Lung (tissue), 12 donors: ENCODE measurements around the gene GATAD2A. TPM values are rescaled to one million over a fixed set of nuclear protein-coding genes. Genes with fewer than 3 reads are reported as not detected.

Source experiments
- ATAC-seq: fragments of 200-7000 bp; cut with Tn5 transposase; one replicate; pipeline ENCODE4 v1.9.1; 2020; ENCODE audit warnings: moderate number of reproducible peaks; ENCODE audit not compliant: insufficient read depth, low FRiP score
- DNase-seq, 3 donors: peaks; one replicate each; pipeline ENCODE4 v3.0.0-alpha.2; 2013 to 2017
- H3K27ac ChIP-seq, 2 donors: one replicate each; pipeline ENCODE4 v1.5.1; 2013; ENCODE audit warnings: mild to moderate bottlenecking in 2 of 2, moderate library complexity in 2 of 2, control low read depth in 1 of 2, inconsistent platforms in 1 of 2, low read depth in 1 of 2, low read length in 1 of 2
- H3K27me3 ChIP-seq, 3 donors: one replicate each; pipeline ENCODE4 v1.5.1; 2013; ENCODE audit warnings: low read length in 2 of 3; ENCODE audit not compliant: control insufficient read depth in 3 of 3, insufficient read depth in 3 of 3
- H3K36me3 ChIP-seq, 4 donors: one replicate each; pipeline ENCODE4 v1.5.1; 2013; ENCODE audit warnings: low read length in 4 of 4, mild to moderate bottlenecking in 1 of 4, moderate library complexity in 1 of 4; ENCODE audit not compliant: control insufficient read depth in 4 of 4, insufficient read depth in 4 of 4
- H3K4me1 ChIP-seq, 5 donors: one replicate each; pipeline ENCODE4 v1.5.1; 2013; ENCODE audit warnings: low read length in 5 of 5, mild to moderate bottlenecking in 2 of 5, moderate library complexity in 1 of 5; ENCODE audit not compliant: control insufficient read depth in 5 of 5, insufficient read depth in 5 of 5
- H3K4me3 ChIP-seq: one replicate; pipeline ENCODE4 v1.5.1; 2013; ENCODE audit warnings: mild to moderate bottlenecking, control low read depth, moderate library complexity
- H3K9ac ChIP-seq, 2 donors: one replicate each; pipeline ENCODE4 v1.5.1; 2013; ENCODE audit warnings: low read length in 2 of 2, control low read depth in 1 of 2; ENCODE audit not compliant: insufficient read depth in 1 of 2
- H3K9me3 ChIP-seq, 4 donors: one replicate each; pipeline ENCODE4 v1.5.1; 2013; ENCODE audit warnings: low read length in 3 of 4, mild to moderate bottlenecking in 1 of 4, moderate library complexity in 1 of 4; ENCODE audit not compliant: control insufficient read depth in 4 of 4, insufficient read depth in 3 of 4
- WGBS, 2 donors: extraction: QIAGEN DNeasy Blood & Tissue Kit; methylation state at CpG; one replicate each; pipeline ENCODE4 v1.1.7; 2013; 5-methylcytosine and 5-hydroxymethylcytosine counted together
- polyA plus RNA-seq, 2 donors: library from polyadenylated mRNA; stranded (reverse); fragments of 200-250 nt; gene quantifications; one replicate each; pipeline ENCODE4 v1.2.1, GENCODE V29; 2013
- total RNA-seq, 2 donors: library from RNA; depleted of rRNA in 1 of 2; stranded (reverse); fragments of >200 nt in 1 of 2; gene quantifications; one replicate each; pipeline ENCODE4 v1.2.1, GENCODE V29; 2014 to 2021
- TF ChIP-seq, protein P1 (sequence below): IDR thresholded peaks from 2 replicates; pipeline ENCODE4 v1.5.1; 2012; ENCODE audit warnings: mild to moderate bottlenecking; ENCODE audit errors: control extremely low read depth, extremely low read depth
- donor health status: control.
- donor health status: control.
- donor health status: Bipolar disorder and iron deficiency.
- donor health status: healthy.
- donor health status: DM: yes; HTN: yes; CAD: no.

GATAD2A gene
- total and polyA plus RNA-seq, 4 donors: 30.6 to 93.7 (median 37.4) TPM

DNA sequence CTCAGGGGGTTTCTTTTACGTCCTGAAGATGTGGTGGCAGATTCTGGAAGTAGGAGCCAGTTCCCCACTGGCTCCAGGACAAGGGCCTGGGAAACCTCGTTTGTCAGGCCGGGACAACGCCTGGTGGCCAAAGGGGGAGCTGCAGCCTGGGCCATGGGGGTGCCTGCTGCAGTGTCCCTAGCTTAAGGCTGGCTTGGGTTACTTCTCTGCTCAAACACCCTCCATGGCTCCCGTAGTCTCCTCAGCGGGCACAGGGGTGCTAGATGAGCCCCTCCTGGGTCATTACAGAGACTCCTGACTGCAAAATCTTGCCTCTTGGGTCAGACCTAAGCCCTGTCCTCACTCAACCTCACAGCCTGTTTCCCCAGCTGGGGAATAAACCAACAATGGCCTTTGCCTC is 147.3 kb downstream of the GATAD2A start:
- no peak overlapping the region for H3K27ac ChIP-seq
- no peak overlapping the region for H3K9ac ChIP-seq
- TF ChIP-seq, protein P1, sequence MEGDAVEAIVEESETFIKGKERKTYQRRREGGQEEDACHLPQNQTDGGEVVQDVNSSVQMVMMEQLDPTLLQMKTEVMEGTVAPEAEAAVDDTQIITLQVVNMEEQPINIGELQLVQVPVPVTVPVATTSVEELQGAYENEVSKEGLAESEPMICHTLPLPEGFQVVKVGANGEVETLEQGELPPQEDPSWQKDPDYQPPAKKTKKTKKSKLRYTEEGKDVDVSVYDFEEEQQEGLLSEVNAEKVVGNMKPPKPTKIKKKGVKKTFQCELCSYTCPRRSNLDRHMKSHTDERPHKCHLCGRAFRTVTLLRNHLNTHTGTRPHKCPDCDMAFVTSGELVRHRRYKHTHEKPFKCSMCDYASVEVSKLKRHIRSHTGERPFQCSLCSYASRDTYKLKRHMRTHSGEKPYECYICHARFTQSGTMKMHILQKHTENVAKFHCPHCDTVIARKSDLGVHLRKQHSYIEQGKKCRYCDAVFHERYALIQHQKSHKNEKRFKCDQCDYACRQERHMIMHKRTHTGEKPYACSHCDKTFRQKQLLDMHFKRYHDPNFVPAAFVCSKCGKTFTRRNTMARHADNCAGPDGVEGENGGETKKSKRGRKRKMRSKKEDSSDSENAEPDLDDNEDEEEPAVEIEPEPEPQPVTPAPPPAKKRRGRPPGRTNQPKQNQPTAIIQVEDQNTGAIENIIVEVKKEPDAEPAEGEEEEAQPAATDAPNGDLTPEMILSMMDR: no peak
- no peak overlapping the region for H3K4me3 ChIP-seq
- peak; percentile 42 to 53 (median 51) for DNase-seq
- H3K4me1 ChIP-seq: peaks cover 0 to 18% (median 0%) of the 10 kb centered on the region in 5 donors
- H3K36me3 ChIP-seq: no peaks in the 10 kb centered on the region
- peaks cover 0 to 6% (median 0%) of the 10 kb centered on the region in 4 donors for H3K9me3 ChIP-seq
- ATAC-seq: no peak
- 46 to 63% methylated on average over 6 of the region's 6 CpGs for WGBS, 2 donors
- peaks cover 0 to 4% (median 4%) of the 10 kb centered on the region in 3 donors for H3K27me3 ChIP-seq

DNA sequence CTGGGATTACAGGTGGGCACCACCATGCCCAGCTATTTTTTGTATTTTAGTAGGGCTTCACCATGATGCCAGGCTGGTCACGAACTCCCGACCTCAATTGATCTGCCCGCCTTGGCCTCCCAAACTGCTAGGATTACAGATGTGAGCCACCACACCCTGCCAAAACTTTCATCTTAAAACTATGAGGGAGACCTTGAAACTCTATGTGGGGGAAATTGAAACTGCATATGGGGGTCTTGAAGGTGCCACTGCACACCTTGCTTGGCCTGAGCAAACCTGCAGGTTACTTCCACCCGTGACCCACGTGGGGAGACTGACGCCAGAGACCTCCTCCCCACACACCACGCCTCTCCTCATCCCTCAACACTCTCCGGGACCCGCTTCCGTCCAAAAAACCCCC is 148.2 kb downstream of the GATAD2A start:
- Histone ChIP-seq H3K9ac (no peak overlapping the region), H3K4me1 (peaks cover 0 to 9% (median 0%) of the 10 kb centered on the region in 5 donors), H3K9me3 (peaks cover 0 to 6% (median 0%) of the 10 kb centered on the region in 4 donors), H3K27ac (no peak overlapping the region), H3K27me3 (peaks cover 0 to 4% (median 4%) of the 10 kb centered on the region in 3 donors), H3K36me3 (no peaks in the 10 kb centered on the region), H3K4me3 (no peak overlapping the region)
- DNase-seq (no peak), ATAC-seq (no peak)
- TF ChIP-seq, protein P1: no peak
- 87 to 93% methylated on average over 10 of the region's 10 CpGs for WGBS, 2 donors

DNA sequence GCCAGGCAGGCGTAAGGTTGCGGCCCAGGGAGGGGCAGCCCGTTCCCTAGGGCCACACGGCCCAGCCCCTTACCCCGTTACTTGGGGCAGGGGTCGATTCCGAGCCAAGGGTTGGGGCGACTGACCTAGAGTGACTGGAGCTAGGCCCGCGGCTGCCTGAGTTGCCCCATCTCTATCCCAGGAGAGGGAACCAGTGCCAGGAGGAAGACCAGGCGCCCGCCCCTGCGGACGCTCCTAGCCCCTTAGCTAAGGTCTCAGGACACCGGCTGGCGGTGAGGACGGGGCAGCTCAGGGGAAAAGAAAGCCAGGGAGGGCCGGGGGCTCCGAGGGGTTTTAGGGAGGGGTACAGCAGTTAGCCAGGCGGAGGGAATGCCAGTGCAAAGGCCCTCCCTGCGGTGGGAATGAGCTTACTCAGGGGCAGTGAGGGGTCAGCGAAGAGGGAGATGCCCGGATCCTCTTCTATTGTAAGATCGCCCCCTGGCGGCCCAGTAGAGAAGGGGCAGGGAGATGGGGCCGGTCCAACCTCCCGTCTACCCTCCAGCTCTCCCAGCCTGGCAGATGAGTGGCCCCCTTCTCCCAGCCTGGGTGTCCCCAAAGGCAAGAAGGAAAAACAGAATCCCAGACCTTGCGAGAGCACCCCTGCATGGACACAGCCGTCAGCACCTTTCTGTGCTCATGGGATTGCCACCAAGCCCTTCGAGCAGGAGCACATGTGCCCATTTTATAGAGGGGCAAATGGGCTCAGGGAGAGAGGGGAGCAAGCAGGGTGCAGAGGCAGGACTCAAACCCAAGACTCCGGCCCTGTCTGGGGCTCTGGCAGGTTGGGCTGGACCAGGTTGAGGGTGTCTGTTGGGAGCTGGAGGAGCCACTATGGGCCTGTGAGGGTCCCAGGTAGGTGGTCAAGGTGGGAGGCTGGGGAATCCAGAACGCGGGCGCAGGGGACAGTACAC is 148.9 kb downstream of the GATAD2A start:
- DNase-seq (no peak), ATAC-seq (no peak)

More for the DNA sequence above, 148.9 kb downstream of the GATAD2A start:
- Histone ChIP-seq H3K27me3 (peaks cover 0 to 4% (median 0%) of the 10 kb centered on the region in 3 donors), H3K36me3 (peaks cover 0 to 6% (median 0%) of the 10 kb centered on the region in 4 donors), H3K9ac (no peak overlapping the region), H3K9me3 (peaks cover 0 to 2% (median 0%) of the 10 kb centered on the region in 4 donors), H3K4me1 (peaks cover 0 to 8% (median 0%) of the 10 kb centered on the region in 5 donors), H3K4me3 (no peak overlapping the region), H3K27ac (no peak overlapping the region)
- WGBS, 2 donors: 67 to 68% methylated on average over 34 of the region's 34 CpGs
- TF ChIP-seq, protein P1: peak; percentile 23
